ENCODE data around the gene VTI1B. TPM values are rescaled to one million over a fixed set of nuclear protein-coding genes. Genes with fewer than 3 reads are reported as not detected.

VTI1B gene
- total RNA-seq, 2 experiments from 2014 or later = 41.5 to 93.3 TPM

DNA sequence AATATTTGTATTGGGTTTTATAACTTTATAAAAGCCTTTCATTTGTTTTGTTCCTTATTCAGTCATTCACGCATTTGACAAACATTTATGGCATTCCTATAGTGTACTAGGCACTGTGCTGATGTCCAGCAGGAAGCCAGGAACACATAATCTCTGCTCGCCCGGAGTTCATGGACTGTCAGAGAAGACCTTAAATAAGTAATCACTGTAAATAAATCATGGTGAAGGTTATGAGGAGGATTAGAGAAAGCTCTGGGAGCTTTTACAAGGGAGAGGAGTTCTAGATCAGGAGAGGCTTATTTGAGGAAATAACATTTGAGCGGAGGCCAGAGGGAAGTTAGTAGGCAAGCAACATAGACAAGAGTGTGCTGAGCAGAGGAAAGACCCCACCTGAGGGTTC lies 22.6 kb upstream of the VTI1B start:
- BruUV-seq (replicated peaks) = no TSS peak
- DNase-seq (ENCODE audit: low spot score) = no peak
- POLR2A ChIA-PET = interaction anchor here (0.6 kb wide), 1 partner anchor 241 kb away, joined by 3 read pairs; no protein-coding TSS in a partner anchor
- Histone ChIP-seq H3K9me3 (ENCODE audit: low read length) (no peaks in the 10 kb centered on the region), H3K4me3 (ENCODE audit: low read depth, low read length, poor library complexity, severe bottlenecking) (no peak overlapping the region), H3K4me2 (ENCODE audit: low read length) (no peak overlapping the region), H3K4me1 (ENCODE audit: insufficient read depth, low read length, poor library complexity, severe bottlenecking) (peaks cover 5% of the 10 kb centered on the region), H3K9me2 (ENCODE audit: insufficient read depth, low read length) (no peaks in the 10 kb centered on the region), H3K36me3 (ENCODE audit: insufficient read depth, low read length) (peaks cover 16% of the 10 kb centered on the region), H3K27ac (ENCODE audit: low read depth, low read length, poor library complexity, severe bottlenecking) (no peak overlapping the region), H4K20me1 (ENCODE audit: insufficient read depth, low read length) (no peaks in the 10 kb centered on the region), H3K79me2 (ENCODE audit: insufficient read depth, low read depth, low read length) (peaks cover 25% of the 10 kb centered on the region; the same call in 1 of the 2 replicates), H2AFZ (ENCODE audit: low read length) (no peak overlapping the region)
- intact Hi-C loops (cut with micrococcal nuclease; ENCODE audit: unreplicated experiment) = no loop called here
- TF ChIP-seq, protein P1, sequence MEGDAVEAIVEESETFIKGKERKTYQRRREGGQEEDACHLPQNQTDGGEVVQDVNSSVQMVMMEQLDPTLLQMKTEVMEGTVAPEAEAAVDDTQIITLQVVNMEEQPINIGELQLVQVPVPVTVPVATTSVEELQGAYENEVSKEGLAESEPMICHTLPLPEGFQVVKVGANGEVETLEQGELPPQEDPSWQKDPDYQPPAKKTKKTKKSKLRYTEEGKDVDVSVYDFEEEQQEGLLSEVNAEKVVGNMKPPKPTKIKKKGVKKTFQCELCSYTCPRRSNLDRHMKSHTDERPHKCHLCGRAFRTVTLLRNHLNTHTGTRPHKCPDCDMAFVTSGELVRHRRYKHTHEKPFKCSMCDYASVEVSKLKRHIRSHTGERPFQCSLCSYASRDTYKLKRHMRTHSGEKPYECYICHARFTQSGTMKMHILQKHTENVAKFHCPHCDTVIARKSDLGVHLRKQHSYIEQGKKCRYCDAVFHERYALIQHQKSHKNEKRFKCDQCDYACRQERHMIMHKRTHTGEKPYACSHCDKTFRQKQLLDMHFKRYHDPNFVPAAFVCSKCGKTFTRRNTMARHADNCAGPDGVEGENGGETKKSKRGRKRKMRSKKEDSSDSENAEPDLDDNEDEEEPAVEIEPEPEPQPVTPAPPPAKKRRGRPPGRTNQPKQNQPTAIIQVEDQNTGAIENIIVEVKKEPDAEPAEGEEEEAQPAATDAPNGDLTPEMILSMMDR (conservative IDR thresholded peaks at IDR 0.05; ENCODE audit: low read length) = no peak
- TF ChIP-seq EZH2phosphoT487 (IDR thresholded peaks at IDR 0.05; ENCODE audit: borderline replicate concordance, low read depth, low read length) = no peak
- CTCF ChIA-PET (ENCODE audit: unreplicated experiment) = no interaction called here

DNA sequence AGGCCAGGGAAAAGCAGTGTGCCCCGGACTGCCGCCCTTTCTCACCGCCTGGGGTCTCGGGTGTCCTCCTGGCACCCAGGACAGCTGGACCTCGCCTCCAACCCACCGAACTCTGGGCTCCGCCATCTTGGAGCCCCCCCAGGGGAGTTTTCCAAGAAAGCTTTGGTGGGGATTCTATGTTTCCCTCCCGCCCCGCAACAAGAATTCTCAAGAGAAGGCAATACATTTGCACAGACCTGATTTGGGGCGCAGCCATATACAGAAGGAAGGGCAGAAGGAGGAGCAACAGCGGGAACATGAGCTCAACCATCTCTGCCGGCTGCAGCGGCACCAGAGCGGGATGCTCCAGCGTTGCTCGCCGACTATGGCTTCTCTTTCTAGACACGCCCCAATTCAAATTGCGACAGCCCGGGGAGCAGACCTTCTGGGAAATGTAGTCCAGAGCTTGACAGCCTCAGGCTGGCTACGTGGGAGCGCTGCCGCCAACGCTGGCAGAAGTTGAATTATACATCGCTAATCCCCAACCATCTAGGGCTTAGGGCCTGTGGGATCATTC lies 21.0 kb upstream of the VTI1B start, which contains the start of gene RDH11:
Gene RDH11, minus strand, starts transcription at position 371 of the 556 bp plus-strand sequence. Its CDS starts 61 bp downstream, at position 310.
- no peaks in the 10 kb centered on the region for H3K9me3 ChIP-seq (ENCODE audit: low read length)
- peak within 1 kb of the TSS; percentile 96 for H3K4me3 ChIP-seq (ENCODE audit: low read depth, low read length, poor library complexity, severe bottlenecking)
- H2AFZ ChIP-seq (ENCODE audit: low read length) = peak within 1 kb of the TSS; percentile 72
- peaks cover 5% of the 10 kb centered on the region for H3K4me1 ChIP-seq (ENCODE audit: insufficient read depth, low read length, poor library complexity, severe bottlenecking)
- TF ChIP-seq EZH2phosphoT487 (IDR thresholded peaks at IDR 0.05; ENCODE audit: borderline replicate concordance, low read depth, low read length) = no peak
- TF ChIP-seq, protein P1 (conservative IDR thresholded peaks at IDR 0.05; ENCODE audit: low read length) = no peak
- peaks cover 25% of the 10 kb centered on the region; the same call in 1 of the 2 replicates for H3K79me2 ChIP-seq (ENCODE audit: insufficient read depth, low read depth, low read length)
- ChIA-PET CTCF (ENCODE audit: unreplicated experiment) (interaction anchor here (1.0 to 1.1 kb wide), 3 partner anchors 9 to 95 kb away, joined by 3 to 5 read pairs (median 4); partner anchors contain the start of gene PIGH), POLR2A (interaction anchor here (0.7 to 1.8 kb wide), 9 partner anchors 9 to 182 kb away, joined by 3 to 5 read pairs (median 3); partner anchors contain the start of gene PIGH)
- no peaks in the 10 kb centered on the region for H3K9me2 ChIP-seq (ENCODE audit: insufficient read depth, low read length)
- DNase-seq (ENCODE audit: low spot score) = peak; percentile 89
- peak within 1 kb of the TSS; percentile 85 for H3K4me2 ChIP-seq (ENCODE audit: low read length)
- intact Hi-C loops (cut with micrococcal nuclease; ENCODE audit: unreplicated experiment) = loop anchor here (2.0 kb wide), 1 partner anchor 21 kb away; the partner anchor contains the start of gene VTI1B
- peak within 1 kb of the TSS; percentile 58 for H3K27ac ChIP-seq (ENCODE audit: low read depth, low read length, poor library complexity, severe bottlenecking)
- no peaks in the 10 kb centered on the region for H4K20me1 ChIP-seq (ENCODE audit: insufficient read depth, low read length)
- H3K36me3 ChIP-seq (ENCODE audit: insufficient read depth, low read length) = peaks cover 31% of the 10 kb centered on the region
- BruUV-seq (replicated peaks) = no TSS peak

Data from OCI-LY7 (cell line).